Measurements from ENCODE around the gene PNKD. TPM values are rescaled to one million over a fixed set of nuclear protein-coding genes. Genes with fewer than 3 reads are reported as not detected.

The PNKD gene
- polyA plus RNA-seq, 1 donor = 47.4 TPM

GRCh38 chr2:218315397-218315796 is 45.1 kb downstream of the PNKD start:
- DNase-seq (ENCODE audit: low read depth) = no peak

GRCh38 chr2:218317303-218317630 is 46.9 kb downstream of the PNKD start:
- DNase-seq (ENCODE audit: low read depth) = no peak

GRCh38 chr2:218317835-218318234 is 47.5 kb downstream of the PNKD start:
- no peak for DNase-seq (ENCODE audit: low read depth)

- DNase-seq (ENCODE audit: low read depth) = no peak
Observed at GRCh38 chr2:218318241-218318640, 47.9 kb downstream of the PNKD start.

GRCh38 chr2:218319813-218320365 is 49.6 kb downstream of the PNKD start:
- no peak for DNase-seq (ENCODE audit: low read depth)

- DNase-seq (ENCODE audit: low read depth) = no peak
Observed at GRCh38 chr2:218320704-218321336, 50.5 kb downstream of the PNKD start.

GRCh38 chr2:218322768-218323525 is 52.6 kb downstream of the PNKD start:
- DNase-seq (ENCODE audit: low read depth) = no peak

- no peak for DNase-seq (ENCODE audit: low read depth)
Observed at GRCh38 chr2:218323526-218324472, 53.5 kb downstream of the PNKD start.

- DNase-seq (ENCODE audit: low read depth) = no peak
Observed at GRCh38 chr2:218325566-218326160, 55.3 kb downstream of the PNKD start.

GRCh38 chr2:218326315-218326714 is 56.0 kb downstream of the PNKD start:
- DNase-seq (ENCODE audit: low read depth) = no peak

- DNase-seq (ENCODE audit: low read depth) = no peak
Observed at GRCh38 chr2:218327451-218328210, 57.3 kb downstream of the PNKD start.

GRCh38 chr2:218328294-218328693 is 58.0 kb downstream of the PNKD start:
- DNase-seq (ENCODE audit: low read depth) = no peak

- no peak for DNase-seq (ENCODE audit: low read depth)
Observed at GRCh38 chr2:218329027-218329825, 58.9 kb downstream of the PNKD start.

GRCh38 chr2:218329826-218330593 is 59.7 kb downstream of the PNKD start:
- no peak for DNase-seq (ENCODE audit: low read depth)

GRCh38 chr2:218331745-218332144 is 61.4 kb downstream of the PNKD start:
- DNase-seq (ENCODE audit: low read depth) = no peak

GRCh38 chr2:218332288-218332687 is 62.0 kb downstream of the PNKD start:
- DNase-seq (ENCODE audit: low read depth) = no peak

GRCh38 chr2:218332920-218333645 is 62.8 kb downstream of the PNKD start:
- no peak for DNase-seq (ENCODE audit: low read depth)

GRCh38 chr2:218334531-218334930 is 64.2 kb downstream of the PNKD start:
- DNase-seq (ENCODE audit: low read depth) = no peak

- no peak for DNase-seq (ENCODE audit: low read depth)
Observed at GRCh38 chr2:218340656-218341055, 70.3 kb downstream of the PNKD start.
